Measurements from ENCODE around the gene EPS8L3.

EPS8L3 gene

GRCh38 chr1:109793089-109793485 lies 29.4 kb upstream of the EPS8L3 start:
- Histone ChIP-seq H3K27ac (ENCODE audit: low read length) (no peak overlapping the region), H3K27me3 (ENCODE audit: control insufficient read depth, insufficient read depth, low read length) (no peaks in the 10 kb centered on the region), H3K36me3 (ENCODE audit: control insufficient read depth, insufficient read depth, low read length) (no peaks in the 10 kb centered on the region), H3K4me3 (ENCODE audit: low read length) (no peak overlapping the region), H3K4me1 (ENCODE audit: control insufficient read depth, insufficient read depth, low read length) (peaks cover 5% of the 10 kb centered on the region; the same call in 1 of the 2 replicates), H3K9me3 (ENCODE audit: control insufficient read depth, insufficient read depth, low read length) (no peaks in the 10 kb centered on the region)
- DNase-seq (ENCODE audit: low read depth, low spot score): no peak
- WGBS (ENCODE audit: insufficient coverage, insufficient read length): no CpG with 5 or more reads among the region's 5 CpGs

- no peak overlapping the region for H3K27ac ChIP-seq (ENCODE audit: low read length)
- no CpG with 5 or more reads among the region's 18 CpGs for WGBS (ENCODE audit: insufficient coverage, insufficient read length)
These were observed 28.5 kb upstream of the EPS8L3 start for GRCh38 chr1:109792056-109792831.

GRCh38 chr1:109791495-109792043 lies 27.8 kb upstream of the EPS8L3 start:
- H3K9me3 ChIP-seq (ENCODE audit: control insufficient read depth, insufficient read depth, low read length): no peaks in the 10 kb centered on the region
- no peaks in the 10 kb centered on the region for H3K36me3 ChIP-seq (ENCODE audit: control insufficient read depth, insufficient read depth, low read length)
- WGBS (ENCODE audit: insufficient coverage, insufficient read length): no CpG with 5 or more reads among the region's 9 CpGs
- no peak for DNase-seq (ENCODE audit: low read depth, low spot score)
- peaks cover 5% of the 10 kb centered on the region; the same call in 1 of the 2 replicates for H3K4me1 ChIP-seq (ENCODE audit: control insufficient read depth, insufficient read depth, low read length)
- no peak overlapping the region for H3K4me3 ChIP-seq (ENCODE audit: low read length)
- no peaks in the 10 kb centered on the region for H3K27me3 ChIP-seq (ENCODE audit: control insufficient read depth, insufficient read depth, low read length)
- H3K27ac ChIP-seq (ENCODE audit: low read length): no peak overlapping the region

More at GRCh38 chr1:109792056-109792831, 28.5 kb upstream of the EPS8L3 start:
- Histone ChIP-seq H3K4me1 (ENCODE audit: control insufficient read depth, insufficient read depth, low read length) (peaks cover 5% of the 10 kb centered on the region; the same call in 1 of the 2 replicates), H3K4me3 (ENCODE audit: low read length) (no peak overlapping the region), H3K9me3 (ENCODE audit: control insufficient read depth, insufficient read depth, low read length) (no peaks in the 10 kb centered on the region), H3K27me3 (ENCODE audit: control insufficient read depth, insufficient read depth, low read length) (no peaks in the 10 kb centered on the region), H3K36me3 (ENCODE audit: control insufficient read depth, insufficient read depth, low read length) (no peaks in the 10 kb centered on the region)
- no peak for DNase-seq (ENCODE audit: low read depth, low spot score)

GRCh38 chr1:109790735-109791494 lies 27.2 kb upstream of the EPS8L3 start:
- no peaks in the 10 kb centered on the region for H3K27me3 ChIP-seq (ENCODE audit: control insufficient read depth, insufficient read depth, low read length)
- H3K4me3 ChIP-seq (ENCODE audit: low read length): no peak overlapping the region
- WGBS (ENCODE audit: insufficient coverage, insufficient read length): no CpG with 5 or more reads among the region's 12 CpGs
- H3K36me3 ChIP-seq (ENCODE audit: control insufficient read depth, insufficient read depth, low read length): no peaks in the 10 kb centered on the region
- no peaks in the 10 kb centered on the region for H3K9me3 ChIP-seq (ENCODE audit: control insufficient read depth, insufficient read depth, low read length)
- H3K27ac ChIP-seq (ENCODE audit: low read length): no peak overlapping the region
- DNase-seq (ENCODE audit: low read depth, low spot score): no peak
- peaks cover 5% of the 10 kb centered on the region; the same call in 1 of the 2 replicates for H3K4me1 ChIP-seq (ENCODE audit: control insufficient read depth, insufficient read depth, low read length)

- no peaks in the 10 kb centered on the region for H3K27me3 ChIP-seq (ENCODE audit: control insufficient read depth, insufficient read depth, low read length)
- no peak overlapping the region for H3K27ac ChIP-seq (ENCODE audit: low read length)
- no peaks in the 10 kb centered on the region for H3K9me3 ChIP-seq (ENCODE audit: control insufficient read depth, insufficient read depth, low read length)
- WGBS (ENCODE audit: insufficient coverage, insufficient read length): no CpG with 5 or more reads among the region's 2 CpGs
- DNase-seq (ENCODE audit: low read depth, low spot score): no peak
- no peak overlapping the region for H3K4me3 ChIP-seq (ENCODE audit: low read length)
- no peaks in the 10 kb centered on the region for H3K36me3 ChIP-seq (ENCODE audit: control insufficient read depth, insufficient read depth, low read length)
- peaks cover 5% of the 10 kb centered on the region; the same call in 1 of the 2 replicates for H3K4me1 ChIP-seq (ENCODE audit: control insufficient read depth, insufficient read depth, low read length)
These were observed 26.6 kb upstream of the EPS8L3 start for GRCh38 chr1:109790329-109790728.

GRCh38 chr1:109789551-109790180 lies 25.9 kb upstream of the EPS8L3 start:
- Histone ChIP-seq H3K27me3 (ENCODE audit: control insufficient read depth, insufficient read depth, low read length) (no peaks in the 10 kb centered on the region), H3K36me3 (ENCODE audit: control insufficient read depth, insufficient read depth, low read length) (no peaks in the 10 kb centered on the region), H3K4me3 (ENCODE audit: low read length) (no peak overlapping the region), H3K27ac (ENCODE audit: low read length) (no peak overlapping the region), H3K9me3 (ENCODE audit: control insufficient read depth, insufficient read depth, low read length) (no peaks in the 10 kb centered on the region), H3K4me1 (ENCODE audit: control insufficient read depth, insufficient read depth, low read length) (peaks cover 5% of the 10 kb centered on the region; the same call in 1 of the 2 replicates)
- no CpG with 5 or more reads among the region's 9 CpGs for WGBS (ENCODE audit: insufficient coverage, insufficient read length)
- DNase-seq (ENCODE audit: low read depth, low spot score): no peak

- Histone ChIP-seq H3K9me3 (ENCODE audit: control insufficient read depth, insufficient read depth, low read length) (no peaks in the 10 kb centered on the region), H3K27ac (ENCODE audit: low read length) (no peak overlapping the region), H3K4me1 (ENCODE audit: control insufficient read depth, insufficient read depth, low read length) (peaks cover 5% of the 10 kb centered on the region; the same call in 1 of the 2 replicates), H3K27me3 (ENCODE audit: control insufficient read depth, insufficient read depth, low read length) (no peaks in the 10 kb centered on the region), H3K36me3 (ENCODE audit: control insufficient read depth, insufficient read depth, low read length) (no peaks in the 10 kb centered on the region), H3K4me3 (ENCODE audit: low read length) (no peak overlapping the region)
- no peak for DNase-seq (ENCODE audit: low read depth, low spot score)
- no CpG with 5 or more reads among the region's 9 CpGs for WGBS (ENCODE audit: insufficient coverage, insufficient read length)
These were observed 25.2 kb upstream of the EPS8L3 start for GRCh38 chr1:109788695-109789521.

GRCh38 chr1:109787845-109788601 lies 24.3 kb upstream of the EPS8L3 start:
- no peaks in the 10 kb centered on the region for H3K36me3 ChIP-seq (ENCODE audit: control insufficient read depth, insufficient read depth, low read length)
- no peaks in the 10 kb centered on the region for H3K27me3 ChIP-seq (ENCODE audit: control insufficient read depth, insufficient read depth, low read length)
- no peak overlapping the region for H3K27ac ChIP-seq (ENCODE audit: low read length)
- no CpG with 5 or more reads among the region's 19 CpGs for WGBS (ENCODE audit: insufficient coverage, insufficient read length)
- no peak for DNase-seq (ENCODE audit: low read depth, low spot score)
- no peak overlapping the region for H3K4me3 ChIP-seq (ENCODE audit: low read length)
- peaks cover 7% of the 10 kb centered on the region; the same call in 1 of the 2 replicates for H3K4me1 ChIP-seq (ENCODE audit: control insufficient read depth, insufficient read depth, low read length)
- H3K9me3 ChIP-seq (ENCODE audit: control insufficient read depth, insufficient read depth, low read length): no peaks in the 10 kb centered on the region

- no peaks in the 10 kb centered on the region for H3K27me3 ChIP-seq (ENCODE audit: control insufficient read depth, insufficient read depth, low read length)
- no peak for DNase-seq (ENCODE audit: low read depth, low spot score)
- H3K4me3 ChIP-seq (ENCODE audit: low read length): no peak overlapping the region
- no peaks in the 10 kb centered on the region for H3K36me3 ChIP-seq (ENCODE audit: control insufficient read depth, insufficient read depth, low read length)
- H3K27ac ChIP-seq (ENCODE audit: low read length): no peak overlapping the region
- peaks cover 7% of the 10 kb centered on the region; the same call in 1 of the 2 replicates for H3K4me1 ChIP-seq (ENCODE audit: control insufficient read depth, insufficient read depth, low read length)
- WGBS (ENCODE audit: insufficient coverage, insufficient read length): no CpG with 5 or more reads among the region's 9 CpGs
- H3K9me3 ChIP-seq (ENCODE audit: control insufficient read depth, insufficient read depth, low read length): no peaks in the 10 kb centered on the region
These were observed 23.6 kb upstream of the EPS8L3 start for GRCh38 chr1:109787211-109787844.
